Stimulated activated CD4-positive, alpha-beta T cell treated with anti-CD3 and anti-CD28 coated beads, Interleukin-15, amount 100 ng/mL, for 1 hour (primary cell): Measurements from ENCODE around the gene FCGBP.
"Not testable (repeated sequence)": the region's sequence is repeated elsewhere in the genome, so short reads cannot be mapped to it uniquely, and the experiment has no call there.

ENCODE experiments used
- DNase-seq, 2 donors: peaks; one replicate each; pipeline ENCODE4 v3.0.0-alpha.2; 2020; ENCODE audit warnings: low read depth in 1 of 2, low spot score in 1 of 2

Gene FCGBP

DNA sequence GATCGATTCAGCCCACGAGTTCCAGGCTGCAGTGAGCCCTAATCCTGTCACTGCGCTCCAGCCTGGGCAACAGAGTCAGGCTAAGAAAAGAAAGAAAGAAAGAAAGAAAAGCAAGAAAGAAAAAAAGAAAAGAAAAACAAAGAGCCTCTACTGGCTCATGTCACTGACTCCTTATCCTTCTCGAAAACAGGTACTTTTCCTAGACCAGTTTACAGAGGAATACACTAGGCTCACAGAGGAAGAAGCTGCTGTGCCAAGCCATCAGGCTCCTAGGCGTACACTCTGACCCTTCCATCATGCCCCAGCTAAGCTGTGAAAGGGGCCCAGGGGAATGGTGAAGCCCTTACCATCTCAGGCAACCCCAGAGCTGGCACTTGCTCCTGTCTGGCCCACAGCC lies 41.9 kb downstream of the FCGBP start:
- not testable (repeated sequence) for DNase-seq

DNA sequence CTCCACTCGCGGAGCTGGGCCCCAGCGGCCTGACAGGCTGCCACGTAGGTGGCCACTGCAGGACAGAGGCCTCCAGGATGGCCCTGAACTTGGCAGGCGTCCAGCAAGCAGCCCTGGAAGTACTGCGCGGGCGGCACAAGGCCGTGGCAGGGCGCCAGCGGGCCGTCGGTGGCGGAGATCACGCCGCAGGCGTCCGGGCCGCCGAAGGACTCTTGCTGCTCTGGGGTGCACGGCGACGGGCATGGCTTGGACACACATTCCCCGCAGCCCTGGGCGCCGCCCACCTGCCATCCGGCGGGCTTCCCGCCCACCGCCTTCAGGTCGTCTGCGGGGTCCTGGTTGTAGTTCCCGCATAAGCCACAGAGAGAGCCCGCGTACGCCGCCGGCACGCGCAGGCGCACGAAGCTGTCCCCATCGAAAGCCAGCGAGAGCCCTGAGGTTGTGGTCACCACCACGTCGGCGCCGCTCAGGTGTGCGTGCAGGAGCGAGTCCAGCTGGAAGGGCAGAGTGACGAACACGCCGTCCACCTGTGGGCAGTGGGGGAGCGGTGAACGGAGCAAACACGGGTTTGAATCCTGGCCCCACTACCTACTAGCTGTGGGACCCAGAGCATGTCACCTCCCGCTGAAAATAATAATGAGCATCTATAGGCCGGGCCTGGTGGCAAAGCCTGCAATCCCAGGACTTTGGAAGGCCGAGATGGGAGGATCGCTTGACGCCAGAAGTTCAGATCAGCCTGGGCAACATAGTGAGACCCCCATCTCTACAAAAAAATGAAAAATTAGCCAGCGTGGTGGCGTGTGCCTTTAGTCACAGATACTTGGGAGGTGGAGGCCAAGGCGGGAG lies 42.6 kb downstream of the FCGBP start:
- not testable (repeated sequence) for DNase-seq

DNA sequence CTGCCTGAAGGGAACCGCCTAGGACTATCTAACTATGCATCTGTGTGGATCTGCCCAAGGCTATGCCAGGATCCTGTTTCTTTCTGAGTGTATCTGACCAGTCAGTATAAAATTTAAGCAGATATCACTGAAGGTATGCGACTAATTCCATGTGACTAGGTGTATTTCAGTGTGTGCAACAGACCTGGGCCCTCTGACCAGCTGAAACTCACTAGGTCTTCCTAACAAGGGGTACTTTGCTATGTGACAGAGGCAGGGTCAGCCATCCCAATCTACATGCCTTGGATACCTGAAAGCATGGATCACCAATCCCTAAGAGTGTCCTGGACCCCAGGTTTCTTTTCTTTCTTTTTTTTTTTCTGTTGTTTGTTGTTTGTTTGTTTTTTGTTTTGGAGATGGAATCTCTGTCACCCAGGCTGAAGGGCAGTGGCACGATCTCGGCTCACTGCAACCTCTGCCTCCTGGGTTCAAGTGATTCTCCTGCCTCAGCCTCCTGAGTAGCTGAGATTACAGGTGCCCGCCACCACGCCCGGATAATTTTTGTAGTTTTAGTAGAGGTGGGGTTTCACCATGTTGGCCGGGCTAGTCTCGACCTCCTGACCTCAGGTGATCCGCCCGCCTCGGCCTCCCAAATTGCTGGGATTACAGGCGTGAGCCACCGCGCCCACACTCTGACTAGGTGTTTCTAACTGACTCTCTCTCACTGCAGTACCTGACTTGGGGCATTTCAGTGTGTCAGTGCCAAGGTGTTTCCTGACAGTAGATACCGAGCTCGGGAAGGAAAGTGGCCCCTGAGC lies 43.5 kb downstream of the FCGBP start:
- no peak for DNase-seq

DNA sequence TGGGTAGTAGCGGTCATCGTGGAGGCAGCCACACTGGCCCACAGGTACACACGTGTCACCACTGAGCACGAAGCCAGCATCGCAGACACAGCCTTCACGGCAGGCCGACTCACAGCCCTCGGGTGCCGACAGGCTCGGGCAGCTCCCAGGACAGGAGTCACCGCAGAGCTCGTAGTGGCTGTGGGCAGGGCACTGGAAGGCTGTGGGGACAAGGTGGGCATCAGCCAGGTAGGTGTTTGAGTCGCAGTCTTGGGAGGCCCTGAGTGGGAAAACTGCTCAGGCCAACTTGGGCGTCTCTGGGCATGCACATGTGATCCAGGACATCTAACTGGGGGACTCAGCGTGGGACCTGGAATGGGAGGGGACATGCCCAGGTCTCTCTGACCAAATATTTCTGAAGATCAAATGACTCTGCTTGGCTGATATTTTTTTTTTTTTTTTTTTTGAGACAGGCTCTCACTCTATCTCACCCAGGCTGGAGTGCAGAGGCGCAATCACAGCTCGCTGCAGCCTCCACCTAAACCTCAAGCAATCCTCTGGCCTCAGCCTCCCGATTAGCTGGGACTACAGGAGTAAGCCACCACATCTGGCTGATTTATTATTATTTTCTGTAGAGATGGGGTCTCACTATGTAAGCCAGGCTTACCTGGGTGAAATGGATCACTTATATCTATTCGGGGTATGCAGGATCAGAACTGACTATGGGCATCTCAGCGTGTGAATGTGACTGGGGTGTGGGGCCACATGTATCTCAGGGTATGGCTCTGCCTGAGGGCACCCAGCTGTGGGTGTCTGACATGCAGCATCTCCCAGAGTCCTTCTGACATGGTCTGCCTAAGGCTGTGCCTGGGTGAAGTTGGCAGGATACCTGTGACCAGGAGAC lies 44.3 kb downstream of the FCGBP start:
- DNase-seq = not testable (repeated sequence)

DNA sequence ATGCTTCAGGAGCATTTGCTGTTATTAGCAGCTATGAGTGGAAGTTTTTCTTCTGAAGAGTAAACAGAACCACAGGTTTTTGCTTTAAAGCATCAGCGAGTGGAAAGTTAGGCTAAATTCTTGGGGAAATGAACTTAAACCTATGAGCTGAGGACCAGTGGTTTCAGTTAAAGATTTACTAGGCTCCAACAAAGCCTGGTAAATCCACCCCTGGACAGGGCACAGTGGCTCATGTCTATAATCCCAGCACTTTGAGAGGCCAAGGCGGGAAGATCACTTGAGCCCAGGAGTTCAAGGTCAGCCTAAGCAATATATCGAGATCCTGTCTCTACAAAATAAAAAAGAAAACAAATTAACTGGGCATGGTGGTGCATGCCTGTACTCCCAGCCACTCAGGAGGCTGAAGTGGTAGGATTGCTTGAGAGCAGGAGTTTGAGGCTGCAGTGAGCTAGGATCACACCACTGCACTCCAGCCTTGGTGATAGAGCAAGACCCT lies 46.9 kb downstream of the FCGBP start:
- DNase-seq = not testable (repeated sequence)

DNA sequence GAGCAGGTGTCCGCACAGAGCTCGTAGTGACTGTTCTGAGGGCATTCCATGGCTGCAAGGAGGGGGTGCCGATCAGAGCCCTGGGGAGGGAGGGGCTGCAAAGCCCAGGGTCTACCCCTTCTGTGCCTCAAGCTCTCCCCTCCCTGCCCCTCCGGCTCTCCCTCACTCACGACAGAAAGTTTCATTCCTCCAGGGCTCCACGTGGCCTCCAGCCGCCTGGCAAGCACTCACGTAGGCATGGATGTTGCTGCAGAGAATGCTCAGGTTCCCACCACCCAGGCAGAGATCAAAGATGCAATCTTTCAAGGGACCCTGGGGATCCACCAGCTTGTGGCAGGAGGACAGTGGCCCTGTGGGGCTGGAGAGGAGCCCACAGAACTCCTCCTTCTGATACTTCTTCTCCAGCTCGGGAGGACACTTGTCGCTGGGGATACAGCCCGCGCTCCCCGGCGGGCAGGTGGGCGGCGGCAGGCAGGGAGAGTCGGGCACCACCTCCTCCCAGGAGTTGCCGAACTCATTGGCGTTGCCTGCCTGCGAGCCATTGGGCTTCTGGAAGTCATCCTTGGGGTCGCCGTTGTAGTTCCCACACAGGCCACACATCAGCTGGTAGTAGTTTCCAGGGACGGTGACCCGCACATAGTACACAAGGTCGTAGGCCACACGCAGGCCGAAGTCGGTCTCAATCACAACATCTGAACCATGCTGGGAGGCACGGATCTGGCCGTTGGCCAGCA lies 48.4 kb downstream of the FCGBP start:
- not testable (repeated sequence) for DNase-seq

DNA sequence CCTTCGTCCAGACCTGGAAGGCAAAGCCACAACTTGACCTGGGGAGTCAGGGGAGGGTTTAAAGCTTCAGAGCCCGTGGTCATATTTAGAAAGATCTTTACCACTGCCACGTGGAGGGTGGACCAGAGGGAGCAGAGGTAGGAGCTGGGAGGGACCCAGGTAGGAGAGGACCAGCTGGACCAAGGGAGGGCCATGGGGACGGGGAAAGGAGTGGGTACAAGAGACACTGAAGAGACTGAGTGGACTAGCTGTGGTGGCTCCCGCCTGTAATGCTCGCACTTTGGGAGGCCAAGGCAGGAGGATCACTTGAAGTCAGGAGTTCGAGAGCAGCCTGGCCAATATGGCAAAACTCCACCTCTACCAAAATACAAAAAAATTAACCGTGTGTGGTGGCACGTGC lies 49.7 kb downstream of the FCGBP start:
- not testable (repeated sequence) for DNase-seq
